GM13976 (cell line): Measurements from ENCODE around the gene SACM1L.

Experiments
- DNase-seq: peaks from one replicate; pipeline ENCODE4 v3.0.0; 2012; ENCODE audit warnings: low spot score
- in situ Hi-C: fragments of 300-500 bp; cut with MboI; formaldehyde crosslinking; loops from one replicate; pipeline ENCODE4 v1.12.0; 2022; ENCODE audit warnings: low sequenced_read_pairs, mixed read lengths, inconsistent platforms; ENCODE audit not compliant: unreplicated experiment
- TF ChIP-seq, protein P1 (sequence below): IDR thresholded peaks from 2 replicates; pipeline ENCODE4 v1.5.1; 2012; ENCODE audit warnings: borderline replicate concordance, mild to moderate bottlenecking; ENCODE audit not compliant: insufficient read depth; ENCODE audit errors: extremely low read depth, missing control alignments, control extremely low read depth

Gene SACM1L

DNA sequence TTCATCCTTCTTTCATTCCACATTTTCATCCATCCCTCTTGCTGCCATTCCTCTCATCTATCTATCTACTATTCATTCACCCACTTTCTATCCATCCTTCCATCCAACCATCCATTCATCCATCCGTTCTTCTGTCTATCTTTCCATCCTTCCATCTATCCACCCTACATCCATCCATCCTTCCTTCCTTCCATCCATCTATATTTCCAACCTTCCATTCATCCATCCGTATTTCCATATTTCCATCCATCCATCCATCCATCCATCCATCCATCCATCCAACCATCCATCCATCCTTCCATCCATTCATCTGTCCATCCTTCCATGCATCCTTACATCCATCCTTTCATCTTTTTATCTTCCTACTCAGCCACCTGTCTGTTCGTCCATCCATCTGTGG lies 93.2 kb downstream of the SACM1L start:
- TF ChIP-seq, protein P1, sequence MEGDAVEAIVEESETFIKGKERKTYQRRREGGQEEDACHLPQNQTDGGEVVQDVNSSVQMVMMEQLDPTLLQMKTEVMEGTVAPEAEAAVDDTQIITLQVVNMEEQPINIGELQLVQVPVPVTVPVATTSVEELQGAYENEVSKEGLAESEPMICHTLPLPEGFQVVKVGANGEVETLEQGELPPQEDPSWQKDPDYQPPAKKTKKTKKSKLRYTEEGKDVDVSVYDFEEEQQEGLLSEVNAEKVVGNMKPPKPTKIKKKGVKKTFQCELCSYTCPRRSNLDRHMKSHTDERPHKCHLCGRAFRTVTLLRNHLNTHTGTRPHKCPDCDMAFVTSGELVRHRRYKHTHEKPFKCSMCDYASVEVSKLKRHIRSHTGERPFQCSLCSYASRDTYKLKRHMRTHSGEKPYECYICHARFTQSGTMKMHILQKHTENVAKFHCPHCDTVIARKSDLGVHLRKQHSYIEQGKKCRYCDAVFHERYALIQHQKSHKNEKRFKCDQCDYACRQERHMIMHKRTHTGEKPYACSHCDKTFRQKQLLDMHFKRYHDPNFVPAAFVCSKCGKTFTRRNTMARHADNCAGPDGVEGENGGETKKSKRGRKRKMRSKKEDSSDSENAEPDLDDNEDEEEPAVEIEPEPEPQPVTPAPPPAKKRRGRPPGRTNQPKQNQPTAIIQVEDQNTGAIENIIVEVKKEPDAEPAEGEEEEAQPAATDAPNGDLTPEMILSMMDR, result no peak
- no peak for DNase-seq
- in situ Hi-C loops, result no loop called here

DNA sequence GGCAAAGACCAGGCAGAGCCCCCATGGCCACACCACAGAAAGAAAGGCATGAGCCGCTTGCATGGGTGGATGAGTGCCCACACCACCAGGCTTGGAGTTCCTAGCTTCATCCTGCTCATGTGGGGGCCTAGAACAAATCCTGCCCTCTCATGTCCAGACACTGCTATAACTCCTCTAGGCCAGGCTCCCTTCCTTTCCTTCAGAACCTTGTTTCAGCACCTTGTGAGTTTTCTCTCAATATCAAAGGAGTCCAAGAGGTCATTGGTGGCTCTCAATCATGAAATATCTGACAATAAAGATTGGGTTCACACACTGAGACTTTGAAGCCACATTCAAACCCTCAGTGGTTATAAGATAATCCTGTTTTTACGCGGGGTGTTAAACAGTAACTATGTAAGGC lies 94.5 kb downstream of the SACM1L start:
- in situ Hi-C loops, result no loop called here
- TF ChIP-seq, protein P1, result no peak
- no peak for DNase-seq

DNA sequence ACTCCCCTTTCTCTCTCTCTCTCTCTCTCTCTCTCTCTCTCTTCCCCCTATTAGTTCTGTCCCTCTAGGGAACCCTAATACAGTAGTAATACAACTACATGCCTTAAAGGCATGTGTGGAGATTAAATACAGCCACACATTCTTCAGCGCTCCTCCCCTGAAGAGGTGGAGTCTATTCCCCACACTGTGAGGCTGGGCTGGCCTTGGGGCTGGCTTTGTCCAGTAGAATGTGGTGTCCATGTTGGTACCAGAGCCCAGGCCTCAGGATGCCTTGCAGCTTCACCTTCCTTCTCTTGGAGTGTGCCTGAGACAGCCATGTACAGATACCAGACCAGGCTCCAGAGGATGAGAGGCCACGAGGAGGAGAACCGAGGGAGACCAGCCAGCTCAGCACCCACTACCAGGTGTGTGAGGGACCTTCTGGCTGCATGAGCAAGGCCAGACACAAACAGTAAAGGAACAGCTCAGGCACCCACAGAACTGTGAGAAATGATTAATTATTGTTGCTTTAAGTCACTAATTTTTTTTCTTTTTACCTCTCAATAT lies 96.5 kb downstream of the SACM1L start:
- TF ChIP-seq, protein P1, result no peak
- DNase-seq, result no peak
- in situ Hi-C loops, result no loop called here

DNA sequence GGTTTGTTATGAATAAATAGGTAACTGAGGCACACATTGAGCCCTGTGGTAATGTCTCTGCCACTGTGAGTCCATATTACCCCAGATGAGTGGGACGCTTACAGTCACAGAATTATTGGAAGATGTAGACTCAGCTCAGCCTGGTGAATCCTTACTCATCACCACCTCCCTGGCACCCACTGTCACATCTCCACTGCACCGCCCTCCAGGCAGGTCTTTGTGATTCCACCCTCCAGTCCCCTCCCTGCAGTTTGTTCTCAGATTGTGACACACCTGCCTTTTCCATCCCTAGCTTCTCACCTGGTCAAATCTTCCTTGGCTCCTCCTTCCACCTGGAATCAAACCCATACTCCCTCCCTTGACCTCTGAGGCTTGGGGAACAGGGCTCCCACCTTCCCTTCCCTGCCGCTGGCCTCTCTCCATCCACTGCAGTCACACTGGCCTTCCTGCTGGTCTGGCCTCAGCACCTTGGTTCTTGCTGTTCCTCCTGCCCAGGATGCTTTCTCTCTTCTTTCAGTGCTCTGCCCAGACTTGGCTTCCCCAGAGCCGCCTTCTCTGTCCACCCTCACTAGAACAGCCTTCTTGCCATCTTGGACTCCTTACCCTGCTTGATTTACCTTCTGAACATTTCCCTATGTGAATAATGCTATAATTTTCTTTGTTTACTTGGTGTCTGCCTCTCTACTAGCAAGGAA lies 97.8 kb downstream of the SACM1L start:
- in situ Hi-C loops, result no loop called here
- TF ChIP-seq, protein P1, result no peak
- DNase-seq, result no peak

DNA sequence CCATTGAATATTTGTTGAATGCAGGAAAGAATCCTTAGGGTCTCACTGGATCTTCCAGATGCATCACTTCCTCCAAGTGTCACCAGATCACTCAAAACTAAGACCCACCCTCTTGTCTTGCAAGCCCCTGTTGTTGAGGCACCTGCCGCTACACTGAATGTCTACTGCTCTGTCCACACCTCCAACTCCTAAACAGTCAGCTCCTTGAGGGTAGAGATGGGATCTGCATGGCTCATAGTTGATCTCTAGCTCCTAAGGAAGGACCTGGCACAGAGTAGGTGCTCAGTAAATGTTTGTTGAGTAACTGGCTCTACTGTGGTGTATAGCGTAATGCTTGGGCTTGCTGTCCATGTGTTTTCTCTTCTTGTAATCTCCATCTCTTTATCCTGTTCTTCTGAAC lies 98.4 kb downstream of the SACM1L start:
- in situ Hi-C loops, result no loop called here
- no peak for DNase-seq

DNA sequence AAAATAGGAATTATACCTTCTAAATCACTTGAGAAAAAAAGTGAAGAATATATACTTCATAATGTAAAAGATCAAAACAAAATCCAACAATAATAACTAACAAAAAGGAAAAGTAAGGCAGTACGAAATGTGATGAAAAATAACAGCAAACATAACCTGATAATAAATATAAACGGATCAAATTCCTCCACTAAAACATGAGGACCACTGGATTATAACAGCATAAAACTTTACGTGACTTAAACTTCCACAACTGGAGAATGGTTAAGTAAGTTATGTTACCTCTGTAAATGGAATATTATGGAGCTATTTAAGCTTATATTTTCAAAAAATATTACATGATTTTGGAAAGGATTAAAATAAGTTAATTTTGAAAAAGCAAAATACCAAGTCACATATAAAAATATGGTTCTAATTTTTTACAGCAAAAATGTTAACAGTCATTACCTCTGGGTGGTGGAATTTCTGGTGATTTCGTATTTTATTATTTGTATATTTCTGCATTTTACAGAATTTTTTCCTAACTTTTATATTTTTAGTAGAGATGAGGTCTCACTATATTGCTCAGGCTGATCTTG lies 100.1 kb downstream of the SACM1L start:
- no peak for DNase-seq
- in situ Hi-C loops, result no loop called here
- TF ChIP-seq, protein P1, result no peak

More for the DNA sequence above, 98.4 kb downstream of the SACM1L start:
- TF ChIP-seq, protein P1, result no peak

DNA sequence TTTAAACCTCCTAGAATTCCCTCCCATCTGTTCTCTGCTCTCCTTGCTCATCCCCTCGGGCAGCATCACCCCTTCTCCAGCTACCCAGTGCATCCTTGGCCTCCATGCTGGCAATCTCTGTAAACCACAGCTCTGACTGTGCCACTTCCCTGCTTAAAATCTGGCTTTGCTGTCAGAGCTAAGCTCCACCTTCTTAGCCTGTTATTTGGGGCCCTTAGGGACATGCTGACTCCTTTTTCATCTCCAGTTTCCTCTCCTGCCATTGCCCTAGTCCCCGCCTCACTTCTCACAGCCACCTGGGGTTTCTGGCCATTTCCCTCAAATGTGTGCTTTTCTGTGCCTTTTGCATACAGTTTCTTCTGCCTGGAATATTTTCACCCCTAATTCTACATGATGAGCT lies 101.4 kb downstream of the SACM1L start:
- in situ Hi-C loops, result no loop called here
- DNase-seq, result no peak

More for the DNA sequence above, 101.4 kb downstream of the SACM1L start:
- TF ChIP-seq, protein P1, result no peak
